ENCODE results near the gene SUPT7L. TPM values are rescaled to one million over a fixed set of nuclear protein-coding genes. Genes with fewer than 3 reads are reported as not detected.
"Not testable (repeated sequence)": the region's sequence is repeated elsewhere in the genome, so short reads cannot be mapped to it uniquely, and the experiment has no call there.

Gene SUPT7L
- polyA plus RNA-seq, 10 donors: 23.6 to 44.1 (median 30.0) TPM

DNA sequence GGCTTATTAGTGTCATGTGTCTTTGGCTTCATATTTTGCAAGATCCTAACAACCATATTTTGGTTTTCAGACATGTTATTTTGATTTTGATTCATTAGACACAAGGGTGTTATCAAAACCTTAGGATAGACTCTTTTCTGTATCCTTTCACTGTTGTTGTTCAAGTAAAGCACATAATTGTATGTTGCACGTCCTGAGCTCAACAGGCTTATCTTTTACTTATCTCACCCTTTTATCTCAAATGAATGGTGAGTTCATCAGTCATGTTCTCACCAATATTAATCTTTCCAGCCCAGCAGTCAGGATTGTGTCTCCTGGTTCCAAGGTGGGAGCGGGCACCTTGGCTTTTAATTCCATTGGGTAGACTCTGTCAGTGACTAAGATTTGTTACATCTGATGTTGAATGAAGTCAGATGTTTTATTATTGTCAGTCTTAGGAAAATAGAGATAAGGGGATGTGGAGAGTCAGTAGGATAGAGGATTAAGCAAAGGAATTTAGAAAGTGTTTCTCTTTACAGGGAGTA lies 22.6 kb downstream of the SUPT7L start:
- DNase-seq: no peak

DNA sequence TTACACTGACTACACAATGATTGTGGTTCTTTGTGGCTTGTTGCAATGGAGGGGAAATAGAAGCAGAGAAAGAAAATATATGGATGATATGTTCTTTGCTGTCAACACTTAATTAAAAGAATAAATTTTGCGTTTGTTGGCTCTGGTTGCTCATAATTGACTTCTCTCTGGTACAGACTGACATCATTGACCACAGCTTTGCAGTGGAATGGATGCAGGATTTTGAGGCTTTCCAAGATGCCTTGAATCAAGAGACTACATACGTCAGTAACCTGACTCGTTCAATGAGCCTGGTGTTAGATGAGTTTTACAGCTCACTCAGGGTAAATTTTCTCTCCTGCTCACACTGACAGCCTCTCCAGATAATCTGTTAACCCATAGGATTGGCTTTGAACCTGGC lies 24.7 kb downstream of the SUPT7L start:
- peak in 1 of 3 donors; percentile 80 for DNase-seq

DNA sequence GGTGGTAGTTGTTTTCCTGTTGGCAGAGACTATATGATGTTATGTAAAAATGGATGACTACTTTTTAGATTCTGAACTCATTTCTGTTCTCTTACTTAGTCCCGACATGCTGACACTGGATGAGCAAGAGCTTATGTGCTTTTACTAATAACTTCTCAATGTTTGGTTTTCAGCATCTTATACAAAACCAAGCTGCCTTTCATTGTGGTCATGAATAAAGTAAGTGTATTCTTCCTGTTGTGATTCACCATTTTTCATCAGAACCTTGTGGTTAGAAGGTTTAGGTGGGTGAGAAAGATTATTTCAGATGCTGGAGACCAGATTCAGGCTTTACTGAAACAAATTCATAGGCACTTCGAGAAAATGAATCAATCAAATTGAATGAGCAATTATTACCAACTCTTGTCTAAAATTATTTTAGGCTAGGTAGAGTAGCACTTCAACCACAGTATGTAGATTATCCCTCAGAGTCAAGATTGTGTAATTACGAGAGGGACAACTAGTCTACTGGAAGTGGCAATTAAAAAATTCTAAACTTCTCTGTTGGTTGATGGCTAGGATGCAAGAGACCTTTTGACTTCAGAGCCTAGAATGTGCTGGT lies 25.3 kb downstream of the SUPT7L start:
- DNase-seq: peak in 1 of 3 donors; percentile 61

DNA sequence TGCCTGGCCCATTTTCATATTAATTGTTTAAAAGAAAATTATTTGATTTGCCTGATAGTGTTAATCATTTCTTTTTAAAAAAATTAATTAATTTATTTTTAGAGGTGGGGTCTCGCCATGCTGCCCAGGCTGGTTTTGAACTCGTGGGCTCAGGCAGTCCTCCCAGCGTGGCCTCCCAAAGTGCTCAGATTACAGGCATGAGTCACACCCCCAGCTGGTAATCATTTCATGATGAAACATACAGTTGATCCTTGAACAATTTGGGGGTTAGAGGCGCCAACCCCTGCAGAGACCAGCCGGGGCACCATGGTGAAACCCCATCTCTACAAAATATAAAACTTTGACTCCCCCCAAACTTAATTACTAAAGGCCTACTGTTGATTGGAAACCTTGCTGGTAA lies 26.6 kb downstream of the SUPT7L start:
- DNase-seq: no peak

DNA sequence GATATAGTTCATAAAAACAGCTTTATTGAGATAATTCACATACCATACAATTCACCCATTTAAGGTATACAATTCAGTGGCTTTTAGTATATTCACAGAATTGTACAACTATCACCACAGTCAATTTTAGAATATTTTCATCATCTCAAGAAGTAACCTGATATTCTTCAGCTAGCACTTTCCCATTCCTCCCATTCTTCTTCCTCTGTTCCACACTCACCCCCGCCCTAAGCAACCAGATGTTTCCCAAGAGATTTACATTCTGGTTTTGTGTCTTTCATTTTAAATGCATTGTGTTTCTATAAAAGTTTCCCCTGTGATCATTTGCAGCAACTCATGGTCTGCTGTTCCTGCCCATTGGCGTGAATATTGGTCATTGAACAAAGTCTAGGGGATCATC lies 29.1 kb downstream of the SUPT7L start:
- DNase-seq: no peak

DNA sequence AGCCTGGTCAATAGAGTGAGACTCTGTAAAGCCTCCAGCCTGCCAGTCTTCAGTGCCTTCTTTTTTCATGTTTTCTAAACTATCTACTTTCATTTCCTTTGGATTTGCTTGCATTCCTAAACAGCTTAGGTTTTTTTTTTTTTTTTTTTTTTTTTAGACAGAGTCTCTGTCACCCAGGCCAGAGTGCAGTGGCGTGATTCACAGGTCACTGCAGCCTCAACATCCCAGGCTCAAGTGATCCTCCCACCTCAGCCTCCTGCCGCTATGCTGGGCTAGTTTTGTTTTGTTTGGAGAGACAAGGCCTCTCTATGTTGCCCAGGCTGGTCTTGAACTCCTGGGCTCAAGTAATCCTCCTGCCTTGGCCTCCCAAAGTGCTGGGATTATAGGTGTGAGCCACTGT lies 33.2 kb downstream of the SUPT7L start:
- not testable (repeated sequence) for DNase-seq

DNA sequence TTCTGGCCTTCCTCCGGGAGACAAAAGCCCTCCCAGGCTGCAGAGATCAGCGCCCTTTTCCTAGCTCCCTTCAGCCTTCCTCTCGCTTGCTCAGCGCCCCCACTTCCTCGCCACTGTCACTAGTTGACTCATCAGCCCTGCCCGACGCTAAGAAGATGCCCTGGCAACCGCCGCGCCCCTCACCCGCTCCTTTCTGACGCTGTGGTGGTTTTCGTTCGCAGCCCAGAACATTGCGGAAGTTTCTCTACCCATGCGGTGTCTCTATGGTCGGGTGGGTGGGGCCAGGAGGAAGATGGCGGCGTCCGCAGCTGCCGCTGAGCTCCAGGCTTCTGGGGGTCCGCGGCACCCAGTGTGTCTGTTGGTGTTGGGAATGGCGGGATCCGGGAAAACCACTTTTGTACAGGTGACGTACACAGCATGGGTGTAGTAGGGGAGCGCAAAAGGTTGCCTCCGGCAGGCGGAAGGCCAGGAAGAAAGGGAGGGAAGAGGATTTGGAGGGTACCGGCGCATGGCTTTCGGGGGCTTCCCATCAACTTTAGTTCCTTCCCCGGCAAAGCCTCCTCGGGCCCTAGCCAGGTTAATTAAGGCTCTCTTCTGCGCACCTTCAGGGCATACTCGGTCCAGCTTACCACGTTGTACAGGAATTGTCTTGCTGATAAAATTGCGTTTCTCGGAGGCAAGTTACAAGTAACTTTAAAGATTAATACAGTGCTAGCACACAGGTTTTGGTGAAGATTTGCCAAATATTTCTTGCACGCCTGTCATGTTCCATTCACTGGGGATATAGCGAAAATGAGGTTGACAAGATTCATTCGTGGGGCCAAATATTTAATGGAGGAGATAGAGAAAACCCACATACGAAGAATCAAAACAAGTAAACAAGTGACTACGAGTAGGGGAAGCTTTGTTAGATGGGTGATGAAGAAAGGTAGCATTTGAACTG lies 34.4 kb downstream of the SUPT7L start, which contains the start of the genes CCDC121 and GPN1:
CCDC121 (minus strand) TSS at position 246 of the 943 bp plus-strand sequence. CDS start 1,213 bp downstream, outside the sequence.
GPN1 (plus strand) TSS at position 284 of the 943 bp plus-strand sequence; CDS start at position 293, 9 bp downstream.
- DNase-seq: peak; percentile 84 to 94 (median 87)

DNA sequence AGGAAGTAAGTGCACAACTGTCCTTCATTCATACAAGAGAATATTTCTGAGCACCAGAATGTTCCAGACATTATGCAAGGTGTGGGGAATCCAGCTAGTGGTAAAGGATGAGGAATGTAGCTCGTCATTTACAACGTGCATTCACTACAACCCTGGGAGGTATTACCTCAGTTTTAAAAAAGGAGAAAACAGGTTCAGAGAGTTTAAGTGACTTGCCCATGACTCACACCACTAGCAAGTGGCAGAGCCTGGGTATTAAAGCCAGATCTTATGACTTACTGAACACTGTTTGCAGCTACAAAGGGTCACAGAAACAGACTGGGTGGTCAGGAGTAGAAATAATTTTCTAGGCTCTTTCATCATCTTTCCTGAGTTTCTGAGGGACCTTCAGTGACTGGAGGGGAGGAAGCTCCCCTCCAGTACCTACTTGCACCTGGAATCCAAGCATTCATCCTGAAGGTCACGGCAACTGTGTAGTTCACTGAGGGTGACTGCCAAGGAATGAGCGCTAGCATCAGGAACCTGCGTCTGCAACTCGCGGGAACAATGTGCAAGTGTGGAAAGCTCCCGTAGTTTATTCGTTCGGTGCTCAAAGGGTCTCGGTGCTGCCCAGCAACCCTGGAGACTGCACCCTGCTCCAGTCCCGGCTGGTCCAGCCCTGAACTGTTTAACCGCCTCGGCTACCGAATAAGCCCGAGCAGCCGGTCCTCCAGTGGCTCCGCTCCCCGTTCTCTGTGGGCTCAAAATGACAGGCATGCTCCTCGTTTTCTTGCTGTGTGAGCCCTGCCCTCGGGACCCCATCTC lies 35.2 kb downstream of the SUPT7L start:
- peak in 2 of 3 donors; percentile 7 to 76 for DNase-seq

DNA sequence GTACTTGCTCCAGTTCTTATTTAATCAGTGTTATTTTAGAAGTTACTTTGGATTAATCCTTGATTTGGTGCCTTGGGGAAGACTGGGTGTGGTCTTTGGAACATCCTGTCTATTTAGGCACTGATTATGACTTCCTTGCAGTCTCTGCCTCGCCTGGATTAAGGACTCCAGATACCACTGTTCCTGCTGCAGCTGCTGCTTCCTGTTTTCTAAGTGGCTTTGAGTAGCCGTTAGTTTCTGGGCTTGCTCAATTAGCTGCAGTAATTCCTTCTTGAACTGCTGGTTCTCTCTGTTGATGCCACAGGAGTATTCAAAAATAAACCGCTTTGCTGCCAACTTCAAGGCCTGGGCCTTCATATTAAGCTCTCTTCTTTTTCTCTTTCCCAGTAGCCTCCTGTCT lies 36.5 kb downstream of the SUPT7L start:
- not testable (repeated sequence) for DNase-seq

DNA sequence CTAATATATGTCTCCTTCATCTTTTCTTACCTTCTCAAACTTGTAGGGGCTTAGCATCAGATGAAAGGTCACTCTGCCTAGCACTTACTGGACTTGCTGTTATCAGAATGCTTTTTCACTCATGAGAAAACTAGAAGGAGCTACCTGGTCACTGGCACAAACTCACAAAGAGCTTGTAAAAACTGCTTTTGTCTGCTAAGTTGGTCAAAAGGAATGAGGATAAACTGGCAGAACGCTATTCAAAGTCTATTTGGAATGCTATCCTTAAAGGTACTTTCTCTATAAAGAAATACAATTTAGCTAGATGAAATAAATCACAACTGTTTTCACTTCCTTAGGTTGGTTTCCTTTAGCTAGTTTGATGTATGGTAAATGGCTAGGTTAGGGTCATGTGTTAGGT lies 37.1 kb downstream of the SUPT7L start:
- DNase-seq: not testable (repeated sequence)

DNA sequence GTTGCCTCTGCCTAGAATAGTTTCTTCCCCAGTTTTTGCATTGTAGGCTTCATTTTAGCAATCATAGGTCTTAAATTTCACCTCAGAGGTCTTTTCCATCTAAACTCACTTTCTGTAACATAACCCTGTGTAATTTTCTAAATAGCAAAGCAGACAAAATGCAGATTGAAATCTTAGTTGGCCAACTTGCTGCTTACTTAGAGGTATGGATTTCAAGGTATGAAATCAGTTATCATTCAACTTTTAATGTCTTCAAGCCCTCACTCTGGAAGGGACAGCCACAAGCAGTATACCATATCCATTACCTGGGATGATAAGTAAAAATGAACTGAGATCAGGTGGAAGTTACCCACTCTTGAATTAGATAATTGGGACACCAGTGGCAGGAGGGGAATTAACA lies 38.5 kb downstream of the SUPT7L start:
- DNase-seq: no peak

DNA sequence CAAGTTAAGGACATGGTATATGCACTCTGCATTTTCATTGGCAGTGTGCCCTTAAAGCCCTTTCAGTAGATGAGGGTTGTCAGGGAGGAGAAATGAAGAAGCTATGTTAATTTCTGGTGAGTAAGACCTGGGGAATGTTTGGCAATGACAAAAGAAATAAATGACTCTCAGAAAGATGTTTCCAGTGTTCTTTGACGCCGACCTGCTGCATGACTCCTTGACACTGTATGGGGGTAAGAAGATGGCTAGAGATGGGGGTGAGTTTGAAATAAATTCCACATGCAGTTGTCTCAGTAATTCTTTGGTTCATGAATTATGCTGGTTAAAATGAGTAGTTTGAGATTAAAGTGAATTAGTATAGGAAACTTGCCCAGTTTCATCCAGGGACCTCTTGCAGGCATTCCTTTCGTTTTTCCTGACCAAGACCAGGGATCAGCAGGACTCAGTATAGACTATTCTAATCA lies 40.5 kb downstream of the SUPT7L start:
- DNase-seq: peak in 1 of 3 donors; percentile 92

DNA sequence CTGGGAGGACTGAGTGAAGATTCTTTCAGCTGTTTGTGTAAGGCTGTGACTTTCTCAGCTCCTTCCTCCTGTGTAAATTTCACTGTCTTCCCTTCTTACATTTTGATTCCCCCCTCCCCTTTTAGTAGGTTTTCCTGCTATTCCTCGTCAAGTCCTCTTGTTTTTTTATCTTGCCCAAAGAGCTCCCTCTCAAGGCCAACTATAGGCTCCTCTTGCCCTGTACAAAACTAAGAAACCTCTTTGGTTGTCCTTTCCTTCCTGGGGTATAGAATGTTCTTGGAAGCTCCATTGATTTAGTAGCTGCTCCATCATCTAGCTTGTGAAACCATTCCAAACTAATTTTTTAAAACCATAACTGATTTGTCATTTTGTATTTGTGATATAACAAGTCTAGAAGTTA lies 41.9 kb downstream of the SUPT7L start:
- no peak for DNase-seq

DNA sequence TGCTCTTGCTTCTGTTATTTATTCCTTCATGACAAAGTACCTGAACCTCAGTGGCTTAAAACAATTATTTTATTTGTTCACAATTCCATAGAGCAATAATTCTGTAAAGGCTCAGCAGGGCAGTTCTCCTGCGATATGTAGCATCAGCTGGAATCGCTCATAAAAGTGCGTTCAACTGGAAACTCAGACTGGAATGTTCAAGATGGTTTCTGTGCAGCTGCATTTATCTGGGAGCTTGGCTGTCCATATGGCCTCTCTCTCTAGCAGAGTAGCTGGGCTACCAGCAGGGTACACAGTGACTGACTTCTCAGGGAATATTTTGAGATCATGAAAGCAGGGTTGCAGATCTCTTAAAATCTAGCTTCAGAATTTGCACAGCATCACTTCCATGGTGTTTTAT lies 48.1 kb downstream of the SUPT7L start:
- DNase-seq: no peak

DNA sequence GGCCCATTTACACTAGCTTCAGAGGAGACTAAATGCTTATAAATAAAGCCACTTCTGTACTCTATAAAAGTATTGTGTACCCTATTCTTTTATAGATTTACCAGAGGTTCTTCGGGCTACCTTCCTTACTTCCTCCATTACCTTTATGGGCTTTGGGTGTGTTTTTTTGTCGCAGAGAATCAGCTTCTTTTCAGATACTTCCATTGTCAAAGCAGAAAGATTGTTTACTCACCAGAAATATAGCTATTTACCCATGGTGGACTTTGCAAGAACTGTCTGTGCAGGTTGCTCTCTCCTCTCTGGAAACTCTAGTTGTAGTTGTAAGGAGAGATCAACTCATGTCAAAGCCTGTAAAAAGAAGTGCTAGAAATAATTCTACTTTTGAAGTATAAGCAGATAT lies 49.4 kb downstream of the SUPT7L start:
- DNase-seq: no peak

DNA sequence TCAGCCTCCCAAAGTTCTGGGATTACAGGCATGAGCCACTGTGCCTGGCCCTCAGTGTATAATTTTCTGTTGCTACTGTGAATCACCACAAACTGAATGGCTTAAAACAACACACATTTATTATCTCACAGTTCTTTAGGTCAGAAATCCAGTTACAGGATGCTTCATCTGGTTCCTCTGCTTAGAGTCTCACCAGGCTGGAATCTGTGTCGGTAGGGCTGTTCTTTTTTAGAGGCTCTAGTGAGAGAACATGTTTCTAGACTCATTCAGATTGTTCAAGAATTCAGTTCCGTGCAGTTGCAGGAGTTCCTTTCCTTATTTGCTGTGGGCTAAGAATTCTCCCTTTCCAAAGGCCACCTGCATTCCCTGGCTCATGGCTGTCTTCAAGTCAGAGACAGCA lies 56.8 kb downstream of the SUPT7L start:
- no peak for DNase-seq

Other genes starting within 250 kb of the SUPT7L start
- gene NRBP1, start 235.0 kb downstream of the SUPT7L start, polyA plus RNA-seq (ENCODE audit: insufficient read length in 10 of 10): 100 to 1,000 TPM; 106 to 133 (median 118) TPM
- 1 to 10 TPM; 1.3 to 4.5 (median 2.3) TPM for gene KRTCAP3, start 221.2 kb downstream of the SUPT7L start, polyA plus RNA-seq (ENCODE audit: insufficient read length in 10 of 10)
- gene IFT172, start 173.9 kb downstream of the SUPT7L start, polyA plus RNA-seq (ENCODE audit: insufficient read length in 10 of 10): 10 to 100 TPM; 12.0 to 34.0 (median 18.4) TPM
- gene FNDC4, start 168.4 kb downstream of the SUPT7L start, polyA plus RNA-seq (ENCODE audit: insufficient read length in 10 of 10): 10 to 100 TPM in 2 of 10 donors, 1 to 10 TPM in 8; 6.3 to 13.6 (median 8.1) TPM
- gene GCKR, start 166.8 kb downstream of the SUPT7L start, polyA plus RNA-seq (ENCODE audit: insufficient read length in 10 of 10): under 1 TPM in 2 of 10 donors, not detected in 8; 0.05 to 0.29 TPM
- 10 to 100 TPM; 37.1 to 50.7 (median 42.8) TPM for gene ZNF512, start 80.6 kb downstream of the SUPT7L start, polyA plus RNA-seq (ENCODE audit: insufficient read length in 10 of 10)
- 1 to 10 TPM; 5.9 to 7.3 (median 6.7) TPM for gene CCDC121, start 34.6 kb downstream of the SUPT7L start, polyA plus RNA-seq (ENCODE audit: insufficient read length in 10 of 10)
- gene GPN1, start 34.6 kb downstream of the SUPT7L start, polyA plus RNA-seq (ENCODE audit: insufficient read length in 10 of 10): 10 to 100 TPM; 29.2 to 39.6 (median 35.2) TPM
- 10 to 100 TPM; 21.6 to 30.0 (median 24.0) TPM for gene SLC4A1AP, start 275 bp upstream of the SUPT7L start, polyA plus RNA-seq (ENCODE audit: insufficient read length in 10 of 10)
- gene MRPL33, start 108.1 kb upstream of the SUPT7L start, polyA plus RNA-seq (ENCODE audit: insufficient read length in 10 of 10): 100 to 1,000 TPM; 102 to 132 (median 117) TPM
- 1 to 10 TPM in 3 of 10 donors, under 1 TPM in 7; 0.80 to 1.3 (median 0.96) TPM for gene RBKS, start 226.8 kb upstream of the SUPT7L start, polyA plus RNA-seq (ENCODE audit: insufficient read length in 10 of 10)
- 10 to 100 TPM; 19.7 to 26.0 (median 23.7) TPM for gene BABAM2, start 227.1 kb upstream of the SUPT7L start, polyA plus RNA-seq (ENCODE audit: insufficient read length in 10 of 10)